Measurements from ENCODE around the gene CCDC9. TPM values are rescaled to one million over a fixed set of nuclear protein-coding genes. Genes with fewer than 3 reads are reported as not detected.

The CCDC9 gene
- total and polyA plus RNA-seq, 2 of the 13 experiments (the other 11 are each of a cell fraction or from before 2014, with no cell fraction given): 2.9 to 6.3 TPM

DNA sequence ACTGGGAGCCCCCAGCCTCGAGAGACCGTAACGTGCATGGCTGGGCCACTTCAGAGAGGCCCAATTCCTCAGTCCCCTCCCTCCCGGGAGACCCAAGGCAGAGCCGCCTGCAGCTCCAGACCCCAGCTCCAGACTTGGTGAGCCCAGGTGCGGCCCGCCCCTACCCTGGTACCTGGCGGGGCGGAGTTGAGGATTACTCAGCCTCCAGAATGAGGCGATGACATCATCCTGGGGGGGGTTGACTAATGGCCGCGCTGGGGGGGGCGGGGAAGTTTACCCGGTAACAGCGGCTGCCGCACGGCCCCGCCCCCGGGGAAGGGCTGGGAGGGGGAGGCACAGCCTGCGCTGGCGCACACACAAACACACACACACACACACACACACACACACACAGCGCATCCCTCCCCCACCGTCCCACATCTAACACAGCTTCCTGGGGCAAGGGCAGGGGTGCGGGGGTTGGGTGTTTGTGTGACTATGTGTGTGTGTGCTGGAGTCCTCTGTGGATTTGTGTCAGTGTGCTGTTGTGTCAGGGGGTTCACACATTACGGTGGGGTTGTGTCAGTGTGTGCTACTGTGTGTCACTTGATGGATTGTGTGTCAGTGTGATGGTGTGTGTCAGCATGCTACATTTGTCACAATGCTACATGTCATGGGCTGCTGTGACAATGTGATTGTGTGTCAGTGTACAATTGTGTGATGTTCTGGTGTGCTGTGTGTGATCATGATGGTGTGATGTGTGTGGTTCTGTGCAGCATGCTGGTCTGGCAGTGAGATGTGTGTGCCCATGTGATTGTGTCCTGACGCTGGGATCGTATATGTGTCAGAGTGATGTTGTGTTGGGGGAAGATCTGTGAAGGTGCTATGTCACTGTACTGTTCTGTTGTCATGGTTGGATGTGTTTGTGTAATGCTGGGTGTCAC is 15.1 kb upstream of the CCDC9 start (continued):
- TF ChIP-seq, protein P1, sequence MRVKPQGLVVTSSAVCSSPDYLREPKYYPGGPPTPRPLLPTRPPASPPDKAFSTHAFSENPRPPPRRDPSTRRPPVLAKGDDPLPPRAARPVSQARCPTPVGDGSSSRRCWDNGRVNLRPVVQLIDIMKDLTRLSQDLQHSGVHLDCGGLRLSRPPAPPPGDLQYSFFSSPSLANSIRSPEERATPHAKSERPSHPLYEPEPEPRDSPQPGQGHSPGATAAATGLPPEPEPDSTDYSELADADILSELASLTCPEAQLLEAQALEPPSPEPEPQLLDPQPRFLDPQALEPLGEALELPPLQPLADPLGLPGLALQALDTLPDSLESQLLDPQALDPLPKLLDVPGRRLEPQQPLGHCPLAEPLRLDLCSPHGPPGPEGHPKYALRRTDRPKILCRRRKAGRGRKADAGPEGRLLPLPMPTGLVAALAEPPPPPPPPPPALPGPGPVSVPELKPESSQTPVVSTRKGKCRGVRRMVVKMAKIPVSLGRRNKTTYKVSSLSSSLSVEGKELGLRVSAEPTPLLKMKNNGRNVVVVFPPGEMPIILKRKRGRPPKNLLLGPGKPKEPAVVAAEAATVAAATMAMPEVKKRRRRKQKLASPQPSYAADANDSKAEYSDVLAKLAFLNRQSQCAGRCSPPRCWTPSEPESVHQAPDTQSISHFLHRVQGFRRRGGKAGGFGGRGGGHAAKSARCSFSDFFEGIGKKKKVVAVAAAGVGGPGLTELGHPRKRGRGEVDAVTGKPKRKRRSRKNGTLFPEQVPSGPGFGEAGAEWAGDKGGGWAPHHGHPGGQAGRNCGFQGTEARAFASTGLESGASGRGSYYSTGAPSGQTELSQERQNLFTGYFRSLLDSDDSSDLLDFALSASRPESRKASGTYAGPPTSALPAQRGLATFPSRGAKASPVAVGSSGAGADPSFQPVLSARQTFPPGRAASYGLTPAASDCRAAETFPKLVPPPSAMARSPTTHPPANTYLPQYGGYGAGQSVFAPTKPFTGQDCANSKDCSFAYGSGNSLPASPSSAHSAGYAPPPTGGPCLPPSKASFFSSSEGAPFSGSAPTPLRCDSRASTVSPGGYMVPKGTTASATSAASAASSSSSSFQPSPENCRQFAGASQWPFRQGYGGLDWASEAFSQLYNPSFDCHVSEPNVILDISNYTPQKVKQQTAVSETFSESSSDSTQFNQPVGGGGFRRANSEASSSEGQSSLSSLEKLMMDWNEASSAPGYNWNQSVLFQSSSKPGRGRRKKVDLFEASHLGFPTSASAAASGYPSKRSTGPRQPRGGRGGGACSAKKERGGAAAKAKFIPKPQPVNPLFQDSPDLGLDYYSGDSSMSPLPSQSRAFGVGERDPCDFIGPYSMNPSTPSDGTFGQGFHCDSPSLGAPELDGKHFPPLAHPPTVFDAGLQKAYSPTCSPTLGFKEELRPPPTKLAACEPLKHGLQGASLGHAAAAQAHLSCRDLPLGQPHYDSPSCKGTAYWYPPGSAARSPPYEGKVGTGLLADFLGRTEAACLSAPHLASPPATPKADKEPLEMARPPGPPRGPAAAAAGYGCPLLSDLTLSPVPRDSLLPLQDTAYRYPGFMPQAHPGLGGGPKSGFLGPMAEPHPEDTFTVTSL (CRISPR knock-in tag; IDR thresholded peaks at IDR 0.05; ENCODE audit: borderline replicate concordance): no peak
- TF ChIP-seq, protein P2, sequence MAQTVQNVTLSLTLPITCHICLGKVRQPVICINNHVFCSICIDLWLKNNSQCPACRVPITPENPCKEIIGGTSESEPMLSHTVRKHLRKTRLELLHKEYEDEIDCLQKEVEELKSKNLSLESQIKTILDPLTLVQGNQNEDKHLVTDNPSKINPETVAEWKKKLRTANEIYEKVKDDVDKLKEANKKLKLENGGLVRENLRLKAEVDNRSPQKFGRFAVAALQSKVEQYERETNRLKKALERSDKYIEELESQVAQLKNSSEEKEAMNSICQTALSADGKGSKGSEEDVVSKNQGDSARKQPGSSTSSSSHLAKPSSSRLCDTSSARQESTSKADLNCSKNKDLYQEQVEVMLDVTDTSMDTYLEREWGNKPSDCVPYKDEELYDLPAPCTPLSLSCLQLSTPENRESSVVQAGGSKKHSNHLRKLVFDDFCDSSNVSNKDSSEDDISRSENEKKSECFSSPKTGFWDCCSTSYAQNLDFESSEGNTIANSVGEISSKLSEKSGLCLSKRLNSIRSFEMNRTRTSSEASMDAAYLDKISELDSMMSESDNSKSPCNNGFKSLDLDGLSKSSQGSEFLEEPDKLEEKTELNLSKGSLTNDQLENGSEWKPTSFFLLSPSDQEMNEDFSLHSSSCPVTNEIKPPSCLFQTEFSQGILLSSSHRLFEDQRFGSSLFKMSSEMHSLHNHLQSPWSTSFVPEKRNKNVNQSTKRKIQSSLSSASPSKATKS (CRISPR knock-in tag; IDR thresholded peaks at IDR 0.05): no peak
- TF ChIP-seq, protein P3, sequence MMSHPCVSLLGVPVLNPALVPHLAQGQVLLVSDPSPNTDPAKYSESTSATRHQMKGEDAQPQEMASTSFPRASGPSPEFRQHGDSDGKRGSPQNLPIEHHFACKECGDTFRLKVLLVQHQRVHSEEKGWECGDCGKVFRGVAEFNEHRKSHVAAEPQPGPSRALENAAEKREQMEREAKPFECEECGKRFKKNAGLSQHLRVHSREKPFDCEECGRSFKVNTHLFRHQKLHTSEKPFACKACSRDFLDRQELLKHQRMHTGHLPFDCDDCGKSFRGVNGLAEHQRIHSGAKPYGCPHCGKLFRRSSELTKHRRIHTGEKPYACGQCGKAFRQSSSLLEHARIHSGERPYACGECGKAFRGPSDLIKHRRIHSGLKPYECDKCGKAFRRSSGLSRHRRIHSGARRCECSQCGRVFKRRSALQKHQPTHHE (CRISPR knock-in tag; IDR thresholded peaks at IDR 0.05; ENCODE audit: borderline replicate concordance): no peak
- TF ChIP-seq MAF1 (CRISPR knock-in tag; IDR thresholded peaks at IDR 0.05; ENCODE audit: borderline replicate concordance): no peak
- peak; percentile 51; the same call in 1 of the 2 replicates for TF ChIP-seq ADNP (CRISPR knock-in tag; IDR thresholded peaks at IDR 0.05)
- peak; percentile 56; the same call in 1 of the 2 replicates for TF ChIP-seq SP5 (CRISPR knock-in tag; IDR thresholded peaks at IDR 0.05; ENCODE audit: borderline replicate concordance, low read depth)
- no peak for TF ChIP-seq MLLT10 (CRISPR knock-in tag; IDR thresholded peaks at IDR 0.05)
- TF ChIP-seq, protein P4, sequence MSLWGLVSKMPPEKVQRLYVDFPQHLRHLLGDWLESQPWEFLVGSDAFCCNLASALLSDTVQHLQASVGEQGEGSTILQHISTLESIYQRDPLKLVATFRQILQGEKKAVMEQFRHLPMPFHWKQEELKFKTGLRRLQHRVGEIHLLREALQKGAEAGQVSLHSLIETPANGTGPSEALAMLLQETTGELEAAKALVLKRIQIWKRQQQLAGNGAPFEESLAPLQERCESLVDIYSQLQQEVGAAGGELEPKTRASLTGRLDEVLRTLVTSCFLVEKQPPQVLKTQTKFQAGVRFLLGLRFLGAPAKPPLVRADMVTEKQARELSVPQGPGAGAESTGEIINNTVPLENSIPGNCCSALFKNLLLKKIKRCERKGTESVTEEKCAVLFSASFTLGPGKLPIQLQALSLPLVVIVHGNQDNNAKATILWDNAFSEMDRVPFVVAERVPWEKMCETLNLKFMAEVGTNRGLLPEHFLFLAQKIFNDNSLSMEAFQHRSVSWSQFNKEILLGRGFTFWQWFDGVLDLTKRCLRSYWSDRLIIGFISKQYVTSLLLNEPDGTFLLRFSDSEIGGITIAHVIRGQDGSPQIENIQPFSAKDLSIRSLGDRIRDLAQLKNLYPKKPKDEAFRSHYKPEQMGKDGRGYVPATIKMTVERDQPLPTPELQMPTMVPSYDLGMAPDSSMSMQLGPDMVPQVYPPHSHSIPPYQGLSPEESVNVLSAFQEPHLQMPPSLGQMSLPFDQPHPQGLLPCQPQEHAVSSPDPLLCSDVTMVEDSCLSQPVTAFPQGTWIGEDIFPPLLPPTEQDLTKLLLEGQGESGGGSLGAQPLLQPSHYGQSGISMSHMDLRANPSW (CRISPR knock-in tag; IDR thresholded peaks at IDR 0.05; ENCODE audit: borderline replicate concordance): no peak
- TF ChIP-seq, protein P5, sequence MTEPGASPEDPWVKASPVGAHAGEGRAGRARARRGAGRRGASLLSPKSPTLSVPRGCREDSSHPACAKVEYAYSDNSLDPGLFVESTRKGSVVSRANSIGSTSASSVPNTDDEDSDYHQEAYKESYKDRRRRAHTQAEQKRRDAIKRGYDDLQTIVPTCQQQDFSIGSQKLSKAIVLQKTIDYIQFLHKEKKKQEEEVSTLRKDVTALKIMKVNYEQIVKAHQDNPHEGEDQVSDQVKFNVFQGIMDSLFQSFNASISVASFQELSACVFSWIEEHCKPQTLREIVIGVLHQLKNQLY (CRISPR knock-in tag; IDR thresholded peaks at IDR 0.05): no peak
- peak; percentile 34; the same call in 1 of the 2 replicates for TF ChIP-seq ETV5 (CRISPR knock-in tag; IDR thresholded peaks at IDR 0.05; ENCODE audit: borderline replicate concordance)
- no peak for TF ChIP-seq SOX13 (IDR thresholded peaks at IDR 0.05)
- no peak for TF ChIP-seq SOX13 (CRISPR knock-in tag; conservative IDR thresholded peaks at IDR 0.05 in 1 of 2, IDR thresholded peaks at IDR 0.05 in 1 of 2)
- TF ChIP-seq ASH2L (IDR thresholded peaks at IDR 0.05; ENCODE audit: insufficient read length, low read depth, low read length): no peak
